Fibroblast of gingiva (primary cell): ENCODE data around the gene KANK3.
A peak's percentile ranks its signal among the peaks of the same experiment; 100 is the strongest.
"Not testable (repeated sequence)": the region's sequence is repeated elsewhere in the genome, so short reads cannot be mapped to it uniquely, and the experiment has no call there.

Experiments used
- DNase-seq: peaks from one replicate; pipeline ENCODE4 v3.0.0-alpha.2; 2011; ENCODE audit warnings: low read depth

Gene KANK3

DNA sequence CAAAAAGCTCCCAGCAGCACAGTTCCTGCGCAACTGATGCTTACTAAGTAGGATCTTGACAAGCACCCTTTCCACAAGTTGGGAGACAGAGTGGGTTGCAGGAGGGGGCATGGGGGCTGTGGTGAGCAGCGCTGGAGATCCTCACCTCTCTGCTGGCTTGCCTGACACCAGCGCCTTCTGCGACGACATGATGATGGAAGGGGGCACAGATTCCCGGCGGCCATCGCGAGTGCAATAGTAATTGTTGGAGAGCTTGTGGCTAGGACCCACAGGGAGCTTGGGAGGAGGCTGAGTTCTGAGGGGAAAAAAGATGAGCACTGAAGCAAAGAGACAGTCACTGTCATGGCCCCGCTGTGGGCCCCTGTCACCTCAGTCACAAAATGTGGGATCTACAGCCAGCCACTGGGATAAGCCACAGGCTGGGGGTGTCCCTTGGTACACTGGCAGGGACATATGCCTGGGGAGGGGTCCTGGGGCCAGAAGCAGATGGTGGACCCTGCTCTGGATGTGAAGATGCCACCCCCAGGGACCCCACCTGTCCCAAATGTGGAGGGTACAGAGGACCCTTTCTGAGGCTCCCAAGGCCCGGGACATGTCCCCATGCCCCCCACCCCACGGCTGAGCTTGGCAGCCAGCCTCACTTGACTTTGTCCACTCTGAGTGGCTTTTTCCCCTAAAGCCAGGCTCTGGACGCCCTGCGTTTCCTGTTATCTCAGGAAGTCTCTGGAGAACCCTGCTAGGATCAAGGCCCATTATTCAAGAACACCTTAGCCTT lies 26.5 kb downstream of the KANK3 start:
- DNase-seq, result no peak

DNA sequence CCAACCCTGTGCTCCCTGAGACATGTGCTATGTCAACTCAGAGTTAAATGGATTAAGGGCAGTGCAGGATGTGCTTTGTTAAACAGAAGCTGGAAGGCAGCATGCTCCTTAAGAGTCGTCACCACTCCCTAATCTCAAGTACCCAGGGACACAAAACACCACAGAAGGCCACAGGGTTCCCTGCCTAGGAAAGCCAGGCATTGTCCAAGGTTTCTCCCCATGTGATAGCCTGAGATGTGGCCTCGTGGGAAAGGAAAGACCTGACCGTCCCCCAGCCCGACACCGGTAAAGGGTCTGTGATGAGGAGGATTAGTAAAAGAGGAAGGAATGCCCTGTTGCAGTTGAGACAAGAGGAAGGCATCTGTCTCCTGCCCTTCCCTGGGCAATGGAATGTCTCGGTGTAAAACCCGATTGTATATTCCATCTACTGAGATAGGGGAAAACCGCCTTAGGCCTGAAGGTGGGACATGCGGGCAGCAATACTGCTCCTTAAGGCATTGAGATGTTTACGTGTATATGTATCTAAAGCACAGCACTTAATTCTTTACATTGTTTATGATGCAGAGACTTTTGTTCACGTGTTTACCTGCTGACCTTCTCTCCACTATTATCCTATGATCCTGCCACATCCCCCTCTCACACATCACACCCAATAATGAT lies 28.0 kb downstream of the KANK3 start:
- DNase-seq, result not testable (repeated sequence)

DNA sequence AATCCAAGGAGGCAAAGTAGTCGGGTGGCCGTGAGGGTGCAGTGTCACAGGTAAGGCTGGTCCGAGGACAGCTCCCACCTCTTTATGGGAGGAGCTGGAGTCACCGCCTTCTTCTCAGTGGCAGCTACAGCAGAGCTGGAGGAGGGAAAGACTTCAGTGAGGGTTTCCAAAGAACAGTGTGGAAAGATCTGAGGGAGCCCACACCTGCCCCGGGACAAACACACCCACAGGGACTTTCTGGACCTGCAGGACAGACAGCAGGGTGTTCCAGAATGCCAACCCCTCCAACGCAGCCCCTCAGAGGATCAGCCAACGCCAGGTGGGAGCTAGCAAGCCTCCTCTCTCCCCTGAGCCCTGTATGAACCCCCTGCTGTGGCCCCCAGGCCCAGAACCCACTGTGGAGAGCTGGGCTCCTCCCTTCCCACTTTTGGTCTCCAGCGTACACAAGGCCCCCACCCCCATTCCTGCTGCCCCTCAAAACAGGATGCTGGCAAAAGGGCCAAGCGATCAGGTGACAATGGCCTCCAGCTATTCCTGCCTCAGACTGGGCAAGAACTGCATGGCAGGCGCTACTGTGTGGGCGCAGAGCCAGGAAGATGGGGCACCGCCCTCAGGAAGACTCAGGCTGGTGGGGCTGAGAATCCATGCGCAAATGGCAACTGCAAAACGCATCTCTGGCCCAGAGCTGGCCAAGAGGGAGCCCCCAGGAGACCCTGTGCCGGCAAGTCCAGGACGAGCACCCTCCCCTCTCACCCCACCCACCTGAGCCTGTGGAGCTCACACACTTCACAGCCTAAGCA lies 31.4 kb downstream of the KANK3 start:
- DNase-seq, result no peak

DNA sequence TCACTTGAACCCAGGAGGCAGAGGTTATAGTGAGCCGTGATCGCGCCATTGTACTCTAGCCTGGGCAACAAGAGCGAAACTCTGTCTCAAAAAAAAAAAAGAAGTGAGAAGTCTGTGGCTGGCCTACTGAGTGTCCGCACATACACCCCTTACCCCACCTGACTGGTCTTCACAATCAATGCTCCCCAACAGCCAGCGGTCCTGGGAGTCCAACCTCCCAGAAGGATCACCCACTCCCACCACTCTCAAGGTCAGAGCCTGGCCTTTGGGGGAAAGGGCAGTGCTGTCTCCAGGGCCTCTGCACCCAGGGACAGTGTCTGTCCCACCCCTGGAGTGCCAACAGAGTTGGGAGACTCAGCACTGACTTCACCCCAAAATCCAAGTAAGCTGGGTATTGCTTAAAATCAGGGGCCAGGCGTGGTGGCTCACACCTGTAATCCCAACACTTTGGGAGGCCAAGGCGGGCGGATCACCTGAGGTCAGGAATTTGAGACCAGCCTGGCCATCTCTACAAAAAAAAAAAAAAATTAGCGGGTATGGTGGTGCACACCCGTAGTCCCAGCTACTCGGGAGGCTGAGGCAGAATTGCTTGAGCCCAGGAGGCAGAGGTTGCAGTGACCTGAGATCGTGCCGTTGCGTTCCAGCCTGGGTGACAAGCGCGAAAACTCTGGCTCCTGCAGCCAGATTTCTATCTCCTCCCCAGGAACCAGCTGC lies 32.6 kb downstream of the KANK3 start:
- no peak for DNase-seq

DNA sequence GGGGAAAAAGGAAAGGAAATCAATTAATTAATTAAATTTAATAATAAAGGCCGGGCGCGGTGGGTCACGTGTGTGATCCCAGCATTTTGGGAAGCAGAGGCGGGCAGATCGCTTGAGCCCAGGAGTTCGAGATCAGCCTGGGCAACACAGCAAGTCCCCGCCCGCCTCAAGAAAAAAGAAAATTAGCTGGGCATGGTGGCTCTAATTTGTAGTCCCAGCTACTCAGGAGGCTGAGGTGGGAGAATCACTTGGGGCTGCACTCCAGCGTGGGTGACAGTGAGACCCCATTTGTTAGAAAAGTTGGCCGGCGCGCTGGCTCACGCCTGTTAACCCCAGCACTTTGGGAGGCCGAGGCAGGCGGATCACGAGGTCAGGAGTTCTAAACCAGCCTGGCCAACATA lies 34.2 kb downstream of the KANK3 start:
- no peak for DNase-seq

DNA sequence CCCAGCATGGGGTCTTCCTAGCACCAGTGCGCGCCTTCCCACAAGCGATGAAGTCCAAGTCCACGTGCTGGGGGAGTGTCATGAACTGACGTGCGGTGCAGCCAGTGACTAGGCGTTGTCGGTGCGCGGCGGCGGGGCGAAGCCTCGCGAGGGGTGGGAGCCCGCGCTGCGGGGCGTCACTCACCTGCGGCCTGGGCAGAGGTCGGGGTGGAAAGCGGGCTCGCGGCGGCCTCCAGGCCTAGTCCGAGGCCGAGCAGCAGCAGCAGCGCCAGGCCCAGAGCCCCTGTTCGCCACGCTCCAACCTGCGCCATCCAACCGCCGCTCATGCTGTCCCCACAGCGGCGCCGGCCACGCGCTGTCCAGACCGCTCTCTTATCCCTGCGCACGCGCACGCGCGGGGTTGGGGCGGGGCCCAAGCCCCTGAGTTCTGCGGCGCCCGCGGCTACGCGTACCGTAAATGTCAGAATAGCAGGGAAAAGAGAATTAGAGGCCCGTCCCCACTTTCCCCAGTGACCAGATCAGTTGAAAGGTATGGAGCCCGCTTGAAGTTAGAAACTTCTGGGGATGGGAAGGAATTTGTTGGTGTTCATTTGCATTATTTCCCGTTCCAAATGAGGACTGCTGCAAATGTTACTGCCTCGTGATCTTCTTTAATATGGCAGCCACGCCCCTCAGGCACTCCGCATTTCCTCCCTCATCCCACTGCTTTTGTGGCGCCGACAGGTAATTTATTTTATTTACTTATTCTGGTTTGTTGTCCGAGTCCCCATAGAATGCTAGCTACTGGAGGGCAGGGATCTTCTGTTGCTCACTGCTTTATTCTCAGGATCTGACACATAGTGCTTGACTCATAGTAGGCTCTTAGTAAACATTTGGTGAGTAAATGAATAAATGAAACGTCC lies 34.8 kb downstream of the KANK3 start, which contains the start of gene CD320:
Gene CD320, minus strand, starts transcription at position 394 of the 902 bp plus-strand sequence. Its CDS starts 68 bp downstream, at position 326.
- peak; percentile 85 for DNase-seq

DNA sequence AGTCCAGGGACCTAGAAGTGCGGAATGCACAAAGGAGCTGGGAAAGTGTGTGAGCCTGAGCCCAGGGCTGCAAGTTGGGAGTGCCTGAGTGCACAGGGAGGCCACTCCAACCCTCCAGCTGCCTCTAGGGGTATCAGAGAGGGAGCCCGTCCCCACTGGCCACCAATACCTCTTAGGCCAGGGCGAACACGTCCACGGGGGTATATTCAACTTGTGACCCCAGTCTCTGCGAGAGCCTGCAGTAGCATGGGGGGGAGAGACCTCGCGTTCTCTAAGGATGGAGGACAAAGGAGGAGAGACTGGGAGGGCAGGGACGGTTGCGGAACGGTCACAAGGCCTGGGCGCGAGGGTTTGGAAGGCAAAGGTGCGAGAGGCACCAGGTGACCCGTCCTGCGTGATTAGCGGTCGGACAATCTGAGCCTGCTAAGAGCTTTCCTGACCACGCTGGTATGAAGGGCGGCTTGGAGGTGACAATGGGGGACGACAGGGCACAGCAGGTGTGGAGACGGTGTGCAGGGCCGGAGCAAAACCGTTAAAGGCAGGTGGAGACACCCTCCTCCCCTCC lies 35.6 kb downstream of the KANK3 start:
- no peak for DNase-seq

DNA sequence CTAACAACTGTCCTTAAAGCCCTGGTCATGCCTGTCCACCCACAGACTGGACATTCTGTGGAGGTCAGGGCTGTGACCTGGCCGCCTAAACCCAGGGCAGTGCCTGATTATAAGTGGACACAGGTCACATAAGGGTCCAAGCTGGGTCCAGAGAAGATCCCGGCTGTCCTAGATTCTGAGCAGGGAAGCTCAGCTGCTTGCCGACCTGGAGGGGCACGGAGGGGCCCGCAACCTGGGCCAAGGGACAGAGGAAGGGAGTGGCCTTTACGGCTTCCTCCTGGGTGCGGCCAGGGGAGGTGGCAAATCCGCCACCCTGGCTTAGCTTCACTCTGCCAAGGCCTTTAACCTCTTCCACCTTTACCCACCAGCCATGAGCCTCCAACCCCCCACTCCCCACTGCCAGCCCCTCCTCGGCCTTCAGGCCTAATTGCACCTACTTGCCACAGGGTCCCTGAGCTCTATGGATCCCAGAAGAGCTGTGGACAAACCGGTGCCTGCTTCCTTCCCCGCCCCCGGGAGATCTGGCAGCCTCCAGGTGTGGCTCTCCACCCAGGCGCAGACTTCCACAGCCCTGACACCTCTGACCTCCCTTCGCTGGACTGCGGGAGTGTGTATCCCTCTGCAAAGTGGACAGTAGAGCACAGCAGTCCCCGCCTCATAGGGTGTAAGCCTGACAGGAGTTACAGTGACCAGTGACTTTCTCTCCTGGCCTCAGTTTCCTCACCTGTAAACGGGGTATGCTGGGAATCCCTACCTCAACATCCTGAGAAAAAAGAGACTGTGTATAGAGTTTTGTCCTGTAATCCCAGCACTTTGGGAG lies 36.6 kb downstream of the KANK3 start:
- no peak for DNase-seq

DNA sequence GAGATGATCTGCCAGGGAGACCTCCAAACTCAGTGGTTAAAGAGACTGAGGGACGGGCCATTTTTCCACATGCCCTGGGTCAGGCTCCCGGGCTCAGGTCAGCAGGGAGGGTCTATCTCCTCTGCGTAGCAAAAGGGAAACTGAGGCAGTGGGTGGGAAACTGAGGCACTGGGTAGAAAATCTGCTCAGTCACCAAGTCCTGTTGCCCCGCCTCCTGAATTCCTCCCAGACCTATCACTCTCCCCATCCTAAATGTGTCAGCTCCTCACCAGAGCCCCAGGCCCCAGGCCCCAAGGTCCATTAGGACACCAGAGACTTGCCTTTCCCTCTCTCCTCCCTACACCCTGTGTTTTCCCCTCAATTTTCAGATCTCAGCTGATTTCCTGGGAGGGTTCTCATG lies 37.3 kb downstream of the KANK3 start:
- DNase-seq, result no peak

DNA sequence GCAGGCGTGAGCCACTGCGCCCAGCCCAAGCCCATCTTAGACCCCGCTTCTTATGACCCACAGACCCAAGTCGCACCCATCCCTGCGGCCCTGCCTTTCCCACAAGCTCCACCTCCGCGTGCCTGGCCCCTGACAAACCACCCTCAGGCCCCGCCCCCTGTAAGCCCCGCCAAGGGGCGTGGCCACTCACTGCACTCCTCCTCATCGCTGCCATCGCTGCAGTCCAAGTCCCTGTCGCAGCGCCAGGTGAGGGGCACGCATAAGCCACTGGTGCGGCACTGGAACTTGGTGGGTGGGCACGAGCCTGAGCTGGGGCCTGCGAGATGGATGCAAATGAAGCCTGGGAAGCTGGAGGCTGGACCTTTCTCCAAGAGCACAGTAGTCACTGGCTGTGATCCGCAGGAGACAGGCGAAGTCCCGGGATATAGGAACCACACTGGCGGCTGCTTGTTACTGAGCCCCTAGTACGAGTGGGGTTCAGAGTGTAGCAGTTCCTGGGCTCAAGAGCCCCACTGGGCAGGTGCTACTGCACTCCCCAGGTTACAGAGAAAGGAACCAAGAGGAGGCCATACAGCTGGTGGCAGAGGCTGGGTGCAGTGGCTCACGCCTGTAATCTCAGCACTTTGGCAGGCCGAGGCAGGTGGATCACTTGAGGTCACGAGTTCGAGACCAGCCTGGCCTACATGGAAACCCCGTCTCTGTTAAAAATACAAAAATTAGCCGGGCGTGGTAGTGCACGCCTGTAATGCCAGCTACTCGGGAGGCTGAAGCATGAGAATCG lies 38.0 kb downstream of the KANK3 start:
- DNase-seq, result no peak

DNA sequence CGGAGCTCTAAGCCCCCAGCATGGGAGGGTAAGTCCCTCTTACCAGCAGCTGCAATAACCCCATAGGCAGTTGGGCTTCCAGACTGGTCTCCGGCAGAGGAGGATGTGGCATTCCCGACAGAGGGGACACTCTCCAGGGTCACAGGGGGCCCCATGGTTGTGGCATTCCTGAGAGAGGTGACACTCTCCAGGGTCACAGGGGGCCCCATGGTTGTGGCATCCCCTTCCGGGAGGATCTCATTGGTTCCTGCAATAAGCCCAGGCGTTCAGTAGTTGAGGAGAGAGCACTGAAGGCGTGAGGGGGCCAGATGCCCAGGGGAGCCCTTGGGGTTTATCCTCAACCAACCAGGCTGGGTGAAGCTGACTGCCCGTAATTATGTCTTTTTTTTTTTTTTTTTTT lies 40.3 kb downstream of the KANK3 start:
- DNase-seq, result no peak

DNA sequence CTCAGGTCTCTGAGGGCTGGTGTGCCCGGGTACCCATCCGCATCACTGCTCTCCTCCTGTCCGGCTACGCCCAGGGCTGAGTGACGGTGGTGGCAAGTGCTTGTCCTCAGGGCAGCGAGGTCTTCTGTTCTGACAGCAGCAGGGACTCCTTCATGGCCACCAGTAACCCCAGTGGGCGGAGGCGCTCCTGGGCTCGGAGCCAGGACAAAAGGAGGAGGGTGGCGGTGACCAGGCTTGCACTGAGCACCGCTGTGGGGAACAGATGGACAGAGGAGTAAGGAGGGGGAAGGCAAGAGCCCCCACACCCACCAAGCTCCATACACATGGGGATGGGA lies 40.7 kb downstream of the KANK3 start:
- DNase-seq, result no peak

DNA sequence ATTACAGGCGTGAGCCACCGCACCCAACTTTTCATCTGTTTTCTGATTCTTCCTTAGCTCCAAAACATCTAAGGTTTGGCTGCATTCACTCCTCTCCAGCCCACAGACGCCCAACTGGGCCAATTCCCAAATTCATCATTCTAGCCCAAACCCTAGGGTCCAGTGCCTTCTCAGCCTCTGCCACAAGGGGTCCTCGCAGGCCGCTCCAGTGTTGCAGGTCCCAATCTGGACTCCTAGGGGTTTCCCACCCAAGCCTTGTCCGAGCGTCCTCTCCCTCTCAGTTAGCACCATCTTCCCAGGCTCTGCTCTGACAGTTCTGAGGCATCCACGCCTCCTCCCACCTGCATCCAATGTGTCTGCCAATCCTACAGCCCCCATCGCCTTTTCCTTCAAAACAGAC lies 51.7 kb downstream of the KANK3 start:
- not testable (repeated sequence) for DNase-seq

DNA sequence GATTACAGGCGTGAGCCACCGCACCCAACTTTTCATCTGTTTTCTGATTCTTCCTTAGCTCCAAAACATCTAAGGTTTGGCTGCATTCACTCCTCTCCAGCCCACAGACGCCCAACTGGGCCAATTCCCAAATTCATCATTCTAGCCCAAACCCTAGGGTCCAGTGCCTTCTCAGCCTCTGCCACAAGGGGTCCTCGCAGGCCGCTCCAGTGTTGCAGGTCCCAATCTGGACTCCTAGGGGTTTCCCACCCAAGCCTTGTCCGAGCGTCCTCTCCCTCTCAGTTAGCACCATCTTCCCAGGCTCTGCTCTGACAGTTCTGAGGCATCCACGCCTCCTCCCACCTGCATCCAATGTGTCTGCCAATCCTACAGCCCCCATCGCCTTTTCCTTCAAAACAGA lies 66.6 kb downstream of the KANK3 start:
- not testable (repeated sequence) for DNase-seq
